Stimulated activated CD4-positive, alpha-beta T cell treated with anti-CD3 and anti-CD28 coated beads, Interleukin-15, amount 100 ng/mL, for 24 hours (primary cell): ENCODE data around the gene SDK1.

Experiments used
- DNase-seq: peaks from one replicate; pipeline ENCODE4 v3.0.0-alpha.2; 2020

Gene SDK1

GRCh38 chr7:3469641-3470040 is 168.6 kb downstream of the SDK1 start:
- DNase-seq: no peak

- DNase-seq: no peak
Measured at GRCh38 chr7:3480197-3480596, 179.1 kb downstream of the SDK1 start.

GRCh38 chr7:3481435-3481834 is 180.4 kb downstream of the SDK1 start:
- no peak for DNase-seq

GRCh38 chr7:3482147-3482921 is 181.3 kb downstream of the SDK1 start:
- DNase-seq: no peak

GRCh38 chr7:3486841-3487240 is 185.8 kb downstream of the SDK1 start:
- no peak for DNase-seq

- no peak for DNase-seq
Measured at GRCh38 chr7:3488829-3489228, 187.8 kb downstream of the SDK1 start.

- DNase-seq: no peak
Measured at GRCh38 chr7:3493499-3493898, 192.4 kb downstream of the SDK1 start.

- no peak for DNase-seq
Measured at GRCh38 chr7:3494947-3495346, 193.9 kb downstream of the SDK1 start.

GRCh38 chr7:3495530-3495929 is 194.5 kb downstream of the SDK1 start:
- DNase-seq: no peak

GRCh38 chr7:3495954-3496353 is 194.9 kb downstream of the SDK1 start:
- no peak for DNase-seq

GRCh38 chr7:3497796-3498195 is 196.7 kb downstream of the SDK1 start:
- no peak for DNase-seq

- no peak for DNase-seq
Measured at GRCh38 chr7:3501671-3502070, 200.6 kb downstream of the SDK1 start.

- no peak for DNase-seq
Measured at GRCh38 chr7:3504384-3504783, 203.3 kb downstream of the SDK1 start.

- DNase-seq: no peak
Measured at GRCh38 chr7:3510101-3511020, 209.3 kb downstream of the SDK1 start.

- no peak for DNase-seq
Measured at GRCh38 chr7:3517344-3517743, 216.3 kb downstream of the SDK1 start.

- DNase-seq: no peak
Measured at GRCh38 chr7:3518546-3518945, 217.5 kb downstream of the SDK1 start.

GRCh38 chr7:3520206-3520605 is 219.2 kb downstream of the SDK1 start:
- no peak for DNase-seq

GRCh38 chr7:3527496-3528124 is 226.6 kb downstream of the SDK1 start:
- no peak for DNase-seq

- DNase-seq: no peak
Measured at GRCh38 chr7:3533040-3533439, 232.0 kb downstream of the SDK1 start.

- no peak for DNase-seq
Measured at GRCh38 chr7:3537210-3537875, 236.3 kb downstream of the SDK1 start.

GRCh38 chr7:3538041-3538440 is 237.0 kb downstream of the SDK1 start:
- no peak for DNase-seq

GRCh38 chr7:3540456-3541220 is 239.6 kb downstream of the SDK1 start:
- DNase-seq: no peak
